ENCODE measurements around the gene UBR4.

UBR4 gene

DNA sequence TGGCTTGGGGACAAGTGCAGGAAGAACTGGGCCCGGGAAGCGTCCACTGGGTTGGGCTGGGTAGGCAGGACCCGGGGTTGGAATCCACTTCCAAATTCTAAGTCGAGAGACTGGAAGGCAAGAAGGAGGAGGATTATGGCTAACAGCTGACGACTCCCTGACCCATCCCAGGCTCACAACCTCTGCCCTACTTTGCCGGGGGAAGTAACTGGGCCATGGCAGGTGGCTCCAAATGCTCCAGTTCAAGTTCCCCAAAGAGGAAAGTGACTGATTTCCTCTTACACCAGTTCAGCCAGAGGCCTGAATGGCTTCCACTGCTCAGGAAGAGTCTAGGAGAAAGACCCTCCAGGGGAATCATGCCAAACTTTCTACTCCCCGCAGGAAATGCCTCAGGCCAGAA, 29.8 kb upstream of the UBR4 start:
- TF ChIP-seq, protein P1, sequence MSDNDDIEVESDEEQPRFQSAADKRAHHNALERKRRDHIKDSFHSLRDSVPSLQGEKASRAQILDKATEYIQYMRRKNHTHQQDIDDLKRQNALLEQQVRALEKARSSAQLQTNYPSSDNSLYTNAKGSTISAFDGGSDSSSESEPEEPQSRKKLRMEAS (IDR thresholded peaks at IDR 0.05) = no peak
- no peak for TF ChIP-seq YY1 (IDR thresholded peaks at IDR 0.05; ENCODE audit: low read depth)
- no peak for TF ChIP-seq TEAD4 (IDR thresholded peaks at IDR 0.05)
- TF ChIP-seq CREB1 (IDR thresholded peaks at IDR 0.05; ENCODE audit: low read depth) = no peak
- TF ChIP-seq NFIC (IDR thresholded peaks at IDR 0.05) = no peak
- no peak for TF ChIP-seq TCF12 (IDR thresholded peaks at IDR 0.05; ENCODE audit: low read depth)

DNA sequence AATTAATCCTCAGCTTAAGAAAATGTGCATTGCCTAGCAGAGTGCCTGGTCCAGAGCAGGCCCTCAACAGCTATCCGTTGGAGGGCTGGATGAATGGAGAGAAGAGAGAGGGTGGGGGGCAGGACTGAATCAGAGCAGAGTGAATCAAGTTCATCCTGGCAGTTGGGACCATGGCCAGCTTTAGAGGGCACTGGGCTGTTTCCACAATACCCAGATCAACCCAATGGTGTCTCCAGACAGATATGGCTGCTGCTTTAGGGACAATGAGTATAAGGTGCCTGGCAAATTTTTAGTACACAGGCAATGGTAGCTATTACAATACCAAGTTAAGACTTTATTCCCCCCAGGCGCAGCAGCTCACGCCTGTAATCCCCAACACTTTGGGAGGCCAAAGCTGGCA, 24.2 kb upstream of the UBR4 start:
- TF ChIP-seq TEAD4 (IDR thresholded peaks at IDR 0.05) = no peak
- TF ChIP-seq, protein P2, sequence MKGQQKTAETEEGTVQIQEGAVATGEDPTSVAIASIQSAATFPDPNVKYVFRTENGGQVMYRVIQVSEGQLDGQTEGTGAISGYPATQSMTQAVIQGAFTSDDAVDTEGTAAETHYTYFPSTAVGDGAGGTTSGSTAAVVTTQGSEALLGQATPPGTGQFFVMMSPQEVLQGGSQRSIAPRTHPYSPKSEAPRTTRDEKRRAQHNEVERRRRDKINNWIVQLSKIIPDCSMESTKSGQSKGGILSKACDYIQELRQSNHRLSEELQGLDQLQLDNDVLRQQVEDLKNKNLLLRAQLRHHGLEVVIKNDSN (IDR thresholded peaks at IDR 0.05) = no peak

DNA sequence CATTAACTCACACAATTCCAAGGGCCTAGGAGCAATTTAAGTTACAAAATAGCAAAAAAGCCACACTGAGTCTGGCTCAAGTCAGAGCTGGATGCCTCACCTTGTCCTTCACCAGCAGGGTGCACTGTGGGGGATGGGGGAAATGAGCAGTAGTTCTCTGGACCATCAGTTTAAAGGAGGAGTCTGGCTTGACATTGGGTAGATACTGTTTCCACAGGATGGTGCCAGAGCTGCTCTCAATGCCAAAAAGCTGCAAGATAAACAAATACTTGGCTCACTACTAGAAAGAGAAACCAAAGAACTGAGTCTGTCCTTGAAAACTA, 22.4 kb upstream of the UBR4 start:
- no peak for TF ChIP-seq FOXM1 (IDR thresholded peaks at IDR 0.05; ENCODE audit: borderline replicate concordance, low read depth)
- no peak for TF ChIP-seq TAF1 (IDR thresholded peaks at IDR 0.05; ENCODE audit: low read depth)
- TF ChIP-seq EP300 (IDR thresholded peaks at IDR 0.05; ENCODE audit: borderline replicate concordance) = no peak
- TF ChIP-seq, protein P2 (IDR thresholded peaks at IDR 0.05) = no peak
- no peak for TF ChIP-seq ZBTB7A (IDR thresholded peaks at IDR 0.05; ENCODE audit: low read depth)
- no peak for TF ChIP-seq CEBPB (IDR thresholded peaks at IDR 0.05)
- no peak for TF ChIP-seq YY1 (IDR thresholded peaks at IDR 0.05; ENCODE audit: low read depth)
- TF ChIP-seq, protein P1 (IDR thresholded peaks at IDR 0.05) = no peak
- TF ChIP-seq NFIC (IDR thresholded peaks at IDR 0.05) = no peak
- TF ChIP-seq RAD21 (IDR thresholded peaks at IDR 0.05; ENCODE audit: low read depth) = no peak
- TF ChIP-seq, protein P3, sequence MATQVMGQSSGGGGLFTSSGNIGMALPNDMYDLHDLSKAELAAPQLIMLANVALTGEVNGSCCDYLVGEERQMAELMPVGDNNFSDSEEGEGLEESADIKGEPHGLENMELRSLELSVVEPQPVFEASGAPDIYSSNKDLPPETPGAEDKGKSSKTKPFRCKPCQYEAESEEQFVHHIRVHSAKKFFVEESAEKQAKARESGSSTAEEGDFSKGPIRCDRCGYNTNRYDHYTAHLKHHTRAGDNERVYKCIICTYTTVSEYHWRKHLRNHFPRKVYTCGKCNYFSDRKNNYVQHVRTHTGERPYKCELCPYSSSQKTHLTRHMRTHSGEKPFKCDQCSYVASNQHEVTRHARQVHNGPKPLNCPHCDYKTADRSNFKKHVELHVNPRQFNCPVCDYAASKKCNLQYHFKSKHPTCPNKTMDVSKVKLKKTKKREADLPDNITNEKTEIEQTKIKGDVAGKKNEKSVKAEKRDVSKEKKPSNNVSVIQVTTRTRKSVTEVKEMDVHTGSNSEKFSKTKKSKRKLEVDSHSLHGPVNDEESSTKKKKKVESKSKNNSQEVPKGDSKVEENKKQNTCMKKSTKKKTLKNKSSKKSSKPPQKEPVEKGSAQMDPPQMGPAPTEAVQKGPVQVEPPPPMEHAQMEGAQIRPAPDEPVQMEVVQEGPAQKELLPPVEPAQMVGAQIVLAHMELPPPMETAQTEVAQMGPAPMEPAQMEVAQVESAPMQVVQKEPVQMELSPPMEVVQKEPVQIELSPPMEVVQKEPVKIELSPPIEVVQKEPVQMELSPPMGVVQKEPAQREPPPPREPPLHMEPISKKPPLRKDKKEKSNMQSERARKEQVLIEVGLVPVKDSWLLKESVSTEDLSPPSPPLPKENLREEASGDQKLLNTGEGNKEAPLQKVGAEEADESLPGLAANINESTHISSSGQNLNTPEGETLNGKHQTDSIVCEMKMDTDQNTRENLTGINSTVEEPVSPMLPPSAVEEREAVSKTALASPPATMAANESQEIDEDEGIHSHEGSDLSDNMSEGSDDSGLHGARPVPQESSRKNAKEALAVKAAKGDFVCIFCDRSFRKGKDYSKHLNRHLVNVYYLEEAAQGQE (IDR thresholded peaks at IDR 0.05; ENCODE audit: low read depth) = no peak
- TF ChIP-seq TCF12 (IDR thresholded peaks at IDR 0.05; ENCODE audit: low read depth) = no peak
- no peak for TF ChIP-seq CREB1 (IDR thresholded peaks at IDR 0.05; ENCODE audit: low read depth)
- no peak for TF ChIP-seq TEAD4 (IDR thresholded peaks at IDR 0.05)
- TF ChIP-seq EGR1 (IDR thresholded peaks at IDR 0.05) = no peak

DNA sequence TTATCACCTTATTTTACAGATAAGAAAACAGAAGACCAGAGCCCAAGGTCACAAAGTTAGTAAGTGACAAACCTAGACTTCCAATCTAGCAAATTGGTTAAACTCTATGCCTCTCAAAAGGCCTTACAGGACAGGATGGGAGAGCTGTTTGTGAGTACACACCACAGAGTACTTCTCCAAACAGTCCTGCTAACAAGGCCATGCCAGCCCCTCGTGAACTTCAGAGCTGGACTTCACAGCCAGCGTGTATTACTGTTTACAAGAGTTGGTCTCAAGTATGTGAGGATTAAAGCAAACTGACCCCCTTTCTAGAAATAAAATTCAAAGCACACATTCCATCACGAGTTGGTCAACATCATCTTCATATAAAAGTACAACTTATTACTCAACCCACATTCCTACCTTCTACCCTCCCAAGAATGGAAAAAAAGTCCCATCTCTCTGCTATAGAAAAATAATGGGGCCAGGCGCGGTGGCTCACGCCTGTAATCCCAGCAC, 19.8 kb upstream of the UBR4 start:
- TF ChIP-seq TCF12 (IDR thresholded peaks at IDR 0.05; ENCODE audit: low read depth) (no peak), NFIC (IDR thresholded peaks at IDR 0.05) (no peak), ZBTB7A (IDR thresholded peaks at IDR 0.05; ENCODE audit: low read depth) (no peak), YY1 (IDR thresholded peaks at IDR 0.05; ENCODE audit: low read depth) (no peak), RAD21 (IDR thresholded peaks at IDR 0.05; ENCODE audit: low read depth) (no peak), FOXM1 (IDR thresholded peaks at IDR 0.05; ENCODE audit: borderline replicate concordance, low read depth) (no peak), EP300 (IDR thresholded peaks at IDR 0.05; ENCODE audit: borderline replicate concordance) (no peak), TEAD4 (IDR thresholded peaks at IDR 0.05) (no peak), CEBPB (IDR thresholded peaks at IDR 0.05) (no peak), CREB1 (IDR thresholded peaks at IDR 0.05; ENCODE audit: low read depth) (no peak)
- TF ChIP-seq, protein P2 (IDR thresholded peaks at IDR 0.05) = no peak
- TF ChIP-seq, protein P1 (IDR thresholded peaks at IDR 0.05) = no peak
- TF ChIP-seq, protein P3 (IDR thresholded peaks at IDR 0.05; ENCODE audit: low read depth) = no peak

DNA sequence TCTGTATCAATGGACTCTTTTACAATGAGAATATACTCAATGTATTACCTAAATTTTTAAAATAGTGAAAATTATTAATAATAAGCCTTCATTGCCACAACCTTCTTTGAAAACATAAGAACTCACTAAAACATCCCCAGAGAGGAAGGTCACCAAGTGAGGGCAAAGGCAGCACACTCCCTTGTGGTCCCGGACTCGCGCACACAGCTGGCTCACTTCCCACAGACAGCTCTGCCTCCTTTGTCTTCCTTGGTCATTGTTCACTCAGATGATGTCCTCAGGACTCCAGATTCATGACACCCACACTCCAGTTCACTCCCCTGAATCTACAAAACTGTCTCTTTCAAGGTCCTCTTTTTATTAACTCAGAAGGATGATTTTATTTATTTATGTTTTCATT, 19.2 kb upstream of the UBR4 start:
- TF ChIP-seq, protein P1 (IDR thresholded peaks at IDR 0.05) = no peak
- no peak for TF ChIP-seq ZBTB7A (IDR thresholded peaks at IDR 0.05; ENCODE audit: low read depth)
- no peak for TF ChIP-seq FOXM1 (IDR thresholded peaks at IDR 0.05; ENCODE audit: borderline replicate concordance, low read depth)
- TF ChIP-seq NFIC (IDR thresholded peaks at IDR 0.05) = no peak
- TF ChIP-seq, protein P3 (IDR thresholded peaks at IDR 0.05; ENCODE audit: low read depth) = no peak
- TF ChIP-seq, protein P2 (IDR thresholded peaks at IDR 0.05) = no peak
- TF ChIP-seq TCF12 (IDR thresholded peaks at IDR 0.05; ENCODE audit: low read depth) = no peak
- TF ChIP-seq EP300 (IDR thresholded peaks at IDR 0.05; ENCODE audit: borderline replicate concordance) = no peak
- TF ChIP-seq TAF1 (IDR thresholded peaks at IDR 0.05; ENCODE audit: low read depth) = no peak
- TF ChIP-seq TEAD4 (IDR thresholded peaks at IDR 0.05) = no peak
- no peak for TF ChIP-seq YY1 (IDR thresholded peaks at IDR 0.05; ENCODE audit: low read depth)
